Activated naive CD4-positive, alpha-beta T cell (primary cell): Measurements from ENCODE around the gene STKLD1.

ENCODE experiments used
- DNase-seq, 4 experiments: peaks; one replicate each; lab custom pipeline; 2025; lab: John Stamatoyannopoulos, UW

The STKLD1 gene

GRCh38 chr9:133345596-133345995 lies 30.6 kb upstream of the STKLD1 start:
- no peak for DNase-seq

DNA sequence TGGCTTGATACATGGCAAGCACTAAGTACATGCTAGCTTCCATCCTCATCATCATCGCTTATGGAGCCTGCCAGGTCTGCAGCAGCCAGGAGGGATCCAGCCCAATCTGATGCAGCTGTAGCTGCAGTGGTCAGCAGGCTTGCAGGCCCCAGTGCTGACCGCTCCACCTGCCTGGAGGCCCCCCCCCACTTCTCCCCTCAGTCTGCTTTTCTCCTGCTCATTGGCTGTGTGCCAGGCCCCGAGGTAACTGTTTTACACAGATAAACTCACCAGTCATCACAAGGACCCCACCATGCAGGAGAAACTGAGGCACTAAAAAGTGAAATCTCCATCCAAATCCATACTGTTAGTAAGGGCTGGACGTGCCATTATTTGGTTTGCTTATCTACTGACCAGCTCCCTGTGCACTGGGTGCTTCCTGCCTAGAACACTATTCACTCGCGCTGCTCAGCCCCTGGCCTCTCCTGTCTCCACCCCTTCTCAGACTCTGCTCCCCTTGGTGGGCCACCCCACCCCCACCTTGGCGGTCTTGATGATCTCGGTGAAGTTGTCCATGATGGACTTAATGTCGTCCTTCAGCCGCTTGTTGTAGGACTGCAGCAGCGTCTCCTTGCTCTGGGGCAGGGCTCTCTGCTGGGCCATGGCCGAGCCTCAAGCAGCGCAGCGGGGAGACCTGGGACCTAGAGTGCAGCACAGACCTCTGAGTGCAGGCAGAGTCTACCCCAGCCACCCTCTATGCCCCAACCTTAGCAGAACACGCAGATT lies 30.0 kb upstream of the STKLD1 start:
- no peak for DNase-seq

DNA sequence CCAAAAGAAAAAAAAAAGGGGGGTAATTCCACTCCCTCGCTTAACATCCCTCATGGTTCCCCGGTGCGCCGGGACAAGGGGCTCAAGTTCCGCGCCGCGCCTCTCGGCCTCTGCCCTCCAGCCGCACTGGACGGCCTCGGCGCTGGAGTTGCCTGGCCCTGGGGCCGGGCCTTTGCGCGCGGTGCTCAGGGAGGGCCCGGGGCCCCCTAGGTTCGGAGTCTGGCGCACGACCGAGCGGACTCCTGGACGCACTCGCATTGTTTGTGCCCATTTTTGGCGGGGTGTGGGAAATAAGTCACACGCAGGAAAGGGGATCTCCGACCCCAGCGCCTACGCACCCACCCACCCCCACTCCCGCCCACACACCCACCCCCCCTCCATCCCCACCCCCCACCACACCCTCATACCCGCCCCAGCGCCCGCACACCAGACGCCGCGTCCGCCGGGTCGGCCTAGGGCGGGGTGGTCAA lies 28.6 kb upstream of the STKLD1 start:
- peak in 1 of 4 experiments; percentile 46 for DNase-seq

DNA sequence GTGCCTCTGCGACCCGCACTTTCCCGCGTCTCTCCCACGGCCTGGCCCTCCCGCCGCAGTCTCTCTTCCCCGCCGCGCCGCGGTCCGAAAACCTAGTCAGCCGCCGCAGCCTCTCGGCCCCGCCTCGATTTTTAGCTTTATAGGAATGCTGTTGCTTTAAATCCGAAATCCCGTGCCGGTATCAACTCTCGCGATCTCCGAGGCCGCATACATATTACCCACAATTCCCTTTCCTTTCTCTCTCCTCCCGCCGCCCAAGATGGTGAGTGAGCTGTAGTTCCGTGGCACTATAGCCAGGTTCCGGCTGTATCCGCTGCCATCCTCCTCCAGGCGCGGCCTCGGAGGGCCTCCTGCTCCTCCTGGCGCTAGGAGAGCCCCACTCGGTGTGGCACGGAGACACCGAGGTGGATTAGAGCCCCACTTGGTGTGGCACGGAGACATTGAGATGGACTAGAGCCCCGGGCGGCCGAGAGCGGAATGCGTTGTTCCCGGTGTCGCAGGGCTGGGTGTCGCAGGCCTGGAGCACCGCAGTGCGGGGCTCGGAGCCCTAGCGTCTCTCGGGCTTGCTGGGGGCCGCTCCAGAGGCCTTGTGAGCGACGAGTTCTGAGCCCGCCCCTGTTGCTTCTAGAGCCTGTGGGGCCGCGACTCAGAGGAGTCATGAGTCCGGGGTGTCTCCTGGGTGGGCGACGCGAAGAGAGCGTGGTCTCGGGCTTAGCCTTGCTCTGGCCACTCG lies 28.0 kb upstream of the STKLD1 start, which contains the start of the genes MED22 and RPL7A:
Gene MED22 (minus strand): TSS at position 147 of the 733 bp plus-strand sequence. CDS start 1,469 bp downstream, outside the sequence.
Gene RPL7A (plus strand): TSS at position 234 of the 733 bp plus-strand sequence. CDS start 26 bp downstream, at position 260.
- peak; percentile 76 to 80 (median 76) for DNase-seq

GRCh38 chr9:133348718-133349573 lies 27.2 kb upstream of the STKLD1 start:
- no peak for DNase-seq

GRCh38 chr9:133349965-133350616 lies 26.1 kb upstream of the STKLD1 start:
- DNase-seq: no peak

DNA sequence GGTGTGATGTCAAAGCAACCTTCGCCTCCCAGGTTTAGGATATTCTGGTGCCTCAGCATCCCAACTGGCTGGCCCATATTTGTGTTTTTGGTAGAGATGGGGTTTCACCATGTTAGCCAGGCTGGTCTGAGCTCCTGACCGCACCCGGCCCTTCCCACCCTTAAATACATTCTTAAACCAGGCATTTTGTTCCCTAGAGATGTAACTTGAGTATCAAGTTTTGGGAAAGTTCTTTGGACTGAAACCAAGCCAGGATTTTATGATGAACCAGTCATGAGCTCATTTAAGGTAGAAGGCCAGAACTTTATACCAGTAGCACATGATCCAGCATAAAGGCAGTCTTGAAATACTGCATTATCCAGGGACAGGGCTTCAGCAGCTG lies 24.6 kb upstream of the STKLD1 start:
- DNase-seq: no peak

DNA sequence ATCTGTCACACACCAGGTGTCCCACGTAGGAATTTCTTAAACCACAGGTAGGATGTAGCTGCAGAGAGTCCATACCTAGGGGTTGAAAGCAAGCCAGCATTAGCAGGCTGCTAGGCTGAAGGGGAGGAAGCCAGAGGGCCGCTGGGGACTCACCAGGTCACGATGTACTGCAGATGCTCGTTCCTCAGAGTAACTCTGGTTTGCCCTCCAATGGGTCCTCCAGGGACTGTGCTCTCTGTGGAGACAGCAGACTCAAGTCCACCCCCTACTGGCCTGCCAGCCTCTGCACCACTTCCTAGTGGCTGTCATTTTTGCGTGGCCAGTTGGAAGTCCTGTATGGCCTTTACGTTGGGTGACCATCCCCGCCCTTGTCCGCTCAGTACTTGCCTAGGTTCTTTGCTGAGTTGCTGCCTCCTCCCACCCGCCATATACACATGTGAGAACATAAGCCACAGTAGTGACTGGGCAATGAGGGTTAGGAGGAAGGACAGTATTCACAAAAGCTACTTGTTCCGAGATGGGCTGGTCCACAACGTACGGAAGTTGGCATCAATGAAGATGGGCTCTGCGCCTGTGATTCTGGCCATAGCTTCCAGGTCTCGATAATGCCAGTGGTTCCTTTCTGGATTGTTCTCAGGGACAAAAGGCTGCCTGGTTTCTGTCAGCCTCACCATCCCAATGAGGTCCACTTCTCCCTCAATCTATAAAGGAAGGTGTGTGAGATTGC lies 24.1 kb upstream of the STKLD1 start:
- DNase-seq: no peak

GRCh38 chr9:133352635-133353340 lies 23.4 kb upstream of the STKLD1 start:
- DNase-seq: no peak

- no peak for DNase-seq
These were observed 22.6 kb upstream of the STKLD1 start for GRCh38 chr9:133353548-133353947.

DNA sequence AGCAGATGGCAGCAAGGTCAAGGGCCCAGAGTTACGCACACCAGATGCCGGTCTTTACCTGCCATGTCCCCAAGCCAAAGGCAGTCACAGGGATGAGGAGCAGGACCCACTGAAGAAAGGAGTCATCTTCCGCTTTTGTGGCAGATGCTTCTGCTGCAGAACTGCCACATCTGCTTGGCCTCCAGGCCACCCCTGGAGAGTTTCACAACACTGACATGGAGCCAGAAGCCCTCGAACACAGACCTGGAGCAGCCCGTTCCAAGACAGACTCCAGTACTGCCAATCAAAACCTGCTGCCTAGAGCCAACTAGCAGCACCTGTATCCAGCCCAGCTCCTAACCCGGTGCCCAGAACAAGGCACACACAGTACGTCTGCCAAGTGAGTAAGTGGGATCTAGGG lies 21.4 kb upstream of the STKLD1 start:
- DNase-seq: no peak

DNA sequence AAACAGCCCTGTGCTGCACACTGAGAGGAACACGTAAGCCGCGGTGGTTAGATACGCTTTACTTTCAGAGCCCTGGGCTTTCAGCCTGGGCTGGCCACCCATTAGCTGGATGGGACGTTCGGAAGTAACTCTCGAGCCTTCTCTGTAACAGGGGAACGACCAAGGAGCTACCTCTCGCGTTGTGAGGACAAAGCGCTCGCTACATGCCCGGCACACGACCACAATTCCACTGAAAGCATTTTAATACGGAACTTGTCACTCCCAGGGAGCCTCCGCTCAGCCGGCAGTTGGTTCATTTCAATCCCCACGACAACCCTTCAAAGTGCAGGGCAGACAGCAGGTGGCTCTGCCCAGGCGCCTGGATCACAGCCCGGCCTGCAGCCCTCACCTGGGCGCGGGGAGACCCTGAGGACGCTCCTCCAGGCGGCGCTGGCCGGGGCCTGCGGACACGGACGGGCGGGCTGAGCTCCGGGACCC lies 20.2 kb upstream of the STKLD1 start:
- no peak for DNase-seq

GRCh38 chr9:133356391-133357091 lies 19.6 kb upstream of the STKLD1 start, which contains the start of the genes SURF1 and SURF2:
Gene SURF1, minus strand, starts transcription at chr9:133356487. Its CDS starts 34 bp downstream, at chr9:133356453.
Gene SURF2, plus strand, starts transcription at chr9:133356550. Its CDS starts 43 bp downstream, at chr9:133356593.
- peak; percentile 62 to 93 (median 72) for DNase-seq

DNA sequence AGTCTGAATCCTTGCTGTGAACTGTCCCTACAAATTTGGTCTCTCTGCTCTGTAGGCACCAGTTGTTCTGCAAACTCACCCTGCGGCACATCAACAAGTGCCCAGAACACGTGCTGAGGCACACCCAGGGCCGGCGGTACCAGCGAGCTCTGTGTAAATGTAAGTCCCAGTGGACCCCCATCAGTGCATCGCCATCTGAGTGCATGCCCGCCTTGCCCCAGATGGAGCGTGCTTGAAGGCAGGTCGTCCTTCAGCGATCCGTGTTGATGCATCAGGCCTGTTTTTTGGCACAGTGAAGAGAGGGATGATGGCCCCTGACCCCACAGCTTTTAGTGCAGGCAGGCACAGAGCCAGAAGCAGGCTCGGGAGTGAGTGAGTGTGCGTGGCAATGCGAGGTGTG lies 18.5 kb upstream of the STKLD1 start:
- DNase-seq: no peak

- DNase-seq: peak in 1 of 4 experiments; percentile 16
These were observed 16.6 kb upstream of the STKLD1 start for GRCh38 chr9:133359399-133360175.

DNA sequence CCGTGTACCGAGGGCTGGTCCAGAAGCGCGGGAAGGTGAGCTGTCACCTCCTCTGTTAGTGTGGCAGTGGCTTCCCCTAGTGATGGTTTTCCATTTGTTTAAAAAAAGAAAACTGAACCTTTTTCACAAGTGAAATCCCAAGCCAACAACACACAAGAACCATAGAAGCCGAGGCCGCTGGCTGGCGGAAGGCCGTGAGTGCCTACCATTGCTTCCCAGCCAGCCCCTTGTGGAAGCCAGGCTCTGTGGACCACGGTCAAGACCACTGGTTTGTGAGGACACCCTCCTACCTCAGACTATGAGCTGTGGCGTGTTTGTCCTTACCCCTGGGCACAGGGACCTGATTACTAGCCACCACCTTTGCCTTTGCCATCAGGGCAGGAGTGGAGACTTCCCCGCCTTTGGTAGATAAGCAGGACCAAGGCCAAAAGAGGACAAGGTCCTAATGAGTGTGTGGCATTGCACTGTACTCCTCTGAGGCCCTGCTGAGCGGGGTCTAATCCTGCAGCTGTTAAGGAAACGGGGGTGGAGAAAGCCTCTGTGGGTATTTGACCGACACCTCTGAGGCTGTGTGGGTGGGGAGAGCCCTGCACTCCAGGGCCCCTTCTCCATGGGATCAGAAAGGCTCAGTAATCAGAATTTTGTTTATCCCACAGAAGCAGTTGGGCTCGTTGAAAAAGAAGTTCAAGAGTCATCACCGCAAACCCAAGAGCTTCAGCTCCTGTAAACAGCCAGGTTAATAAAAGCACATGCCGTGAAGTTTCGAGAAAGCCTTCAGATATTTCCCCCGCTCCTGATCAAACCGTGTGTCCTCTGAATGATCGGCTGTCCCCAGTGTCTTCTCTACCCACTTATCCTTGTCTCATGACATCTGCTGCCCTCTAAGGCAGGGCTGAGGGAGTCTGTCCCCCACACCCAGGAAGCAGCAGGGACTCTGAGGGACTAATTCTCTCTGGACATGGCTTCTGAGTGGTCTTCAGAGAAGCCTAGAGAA lies 15.5 kb upstream of the STKLD1 start:
- no peak for DNase-seq

GRCh38 chr9:133361507-133362092 lies 14.6 kb upstream of the STKLD1 start:
- no peak for DNase-seq
